ENCODE data around the gene USP11.

GRCh38 chrX:47228550-47229270 is 4.1 kb upstream of the USP11 start:
- no peak for TF ChIP-seq POLR2A (IDR thresholded peaks at IDR 0.05)
- TF ChIP-seq CTCF (IDR thresholded peaks at IDR 0.05) = no peak

Data from testis (tissue), 2 donors.